Chondrocyte (in vitro differentiated cells): ENCODE data around the gene TECPR2. TPM values are rescaled to one million over a fixed set of nuclear protein-coding genes. Genes with fewer than 3 reads are reported as not detected.

Source experiments
- DNase-seq: peaks from one replicate; pipeline ENCODE4 v3.0.0; 2021; ENCODE audit warnings: mixed read lengths, low spot score
- H3K27ac Mint-ChIP-seq: one replicate; pipeline ENCODE4 v1.8.0; 2021; ENCODE audit warnings: mild to moderate bottlenecking, moderate library complexity, mixed read lengths; ENCODE audit not compliant: unreplicated experiment
- H3K27me3 Mint-ChIP-seq: 2 replicates; pipeline ENCODE4 v1.8.0; 2021; ENCODE audit warnings: low read depth, mixed read lengths
- H3K36me3 Mint-ChIP-seq: 2 replicates; pipeline ENCODE4 v1.8.0; 2021; ENCODE audit warnings: low read depth, mixed read lengths
- H3K4me1 Mint-ChIP-seq: 2 replicates; pipeline ENCODE4 v1.8.0; 2021; ENCODE audit warnings: low read depth, mild to moderate bottlenecking, mixed read lengths
- H3K4me3 Mint-ChIP-seq: one replicate; pipeline ENCODE4 v1.8.0; 2021; ENCODE audit warnings: mild to moderate bottlenecking, moderate library complexity, mixed read lengths; ENCODE audit not compliant: unreplicated experiment
- H3K9me3 Mint-ChIP-seq: 2 replicates; pipeline ENCODE4 v1.8.0; 2021; ENCODE audit warnings: low read depth, mixed read lengths
- CTCF ChIP-seq: fragments of 200-600 bp; sonication (generic); IDR thresholded peaks from 2 replicates; pipeline ENCODE4 v1.5.0; 2021; ENCODE audit warnings: antibody characterized with exemption, mild to moderate bottlenecking, moderate library complexity
- total RNA-seq: library from RNA; stranded (reverse); gene quantifications from 3 replicates; pipeline ENCODE4 v1.2.1, GENCODE V29; 2021

Gene TECPR2
- total RNA-seq, 1 donor from 2014 or later = 32.2 TPM

GRCh38 chr14:102424520-102424919 lies 61.8 kb downstream of the TECPR2 start:
- no peaks in the 10 kb centered on the region for H3K9me3 Mint-ChIP-seq
- no peak for DNase-seq
- H3K27me3 Mint-ChIP-seq = no peaks in the 10 kb centered on the region
- no peaks in the 10 kb centered on the region for H3K4me1 Mint-ChIP-seq
- TF ChIP-seq CTCF = no peak
- no peak overlapping the region for H3K27ac Mint-ChIP-seq
- H3K36me3 Mint-ChIP-seq = peaks cover 26% of the 10 kb centered on the region
- H3K4me3 Mint-ChIP-seq = no peak overlapping the region

- peaks cover 26% of the 10 kb centered on the region for H3K36me3 Mint-ChIP-seq
- H3K4me3 Mint-ChIP-seq = no peak overlapping the region
These were observed 62.2 kb downstream of the TECPR2 start for GRCh38 chr14:102424923-102425322.

DNA sequence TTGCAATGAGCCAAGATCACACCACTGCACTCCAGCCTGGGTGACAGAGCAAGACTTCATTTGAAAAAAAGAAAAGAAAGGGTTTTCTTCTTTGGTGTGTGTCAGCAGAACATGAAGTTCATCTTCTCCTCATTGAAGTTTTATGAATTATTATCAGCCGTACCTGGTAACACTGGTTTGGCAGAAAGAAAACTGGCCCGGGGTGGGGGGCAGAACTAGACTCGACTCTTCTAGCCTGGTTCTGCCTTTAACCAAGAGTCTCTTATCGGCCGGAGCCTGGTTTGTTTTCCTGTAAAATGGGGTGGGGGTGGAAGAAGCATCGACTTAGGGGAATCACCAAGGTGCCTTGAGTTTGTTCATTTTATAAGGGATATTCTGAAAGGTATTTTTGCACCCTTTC lies 64.1 kb downstream of the TECPR2 start:
- no peaks in the 10 kb centered on the region for H3K4me1 Mint-ChIP-seq
- no peaks in the 10 kb centered on the region for H3K9me3 Mint-ChIP-seq
- TF ChIP-seq CTCF = no peak
- H3K4me3 Mint-ChIP-seq = no peak overlapping the region
- peaks cover 28% of the 10 kb centered on the region for H3K36me3 Mint-ChIP-seq
- DNase-seq = no peak
- no peak overlapping the region for H3K27ac Mint-ChIP-seq
- no peaks in the 10 kb centered on the region for H3K27me3 Mint-ChIP-seq

More at GRCh38 chr14:102424923-102425322, 62.2 kb downstream of the TECPR2 start:
- no peak overlapping the region for H3K27ac Mint-ChIP-seq
- DNase-seq = no peak
- H3K27me3 Mint-ChIP-seq = no peaks in the 10 kb centered on the region
- no peak for TF ChIP-seq CTCF
- no peaks in the 10 kb centered on the region for H3K9me3 Mint-ChIP-seq
- no peaks in the 10 kb centered on the region for H3K4me1 Mint-ChIP-seq

DNA sequence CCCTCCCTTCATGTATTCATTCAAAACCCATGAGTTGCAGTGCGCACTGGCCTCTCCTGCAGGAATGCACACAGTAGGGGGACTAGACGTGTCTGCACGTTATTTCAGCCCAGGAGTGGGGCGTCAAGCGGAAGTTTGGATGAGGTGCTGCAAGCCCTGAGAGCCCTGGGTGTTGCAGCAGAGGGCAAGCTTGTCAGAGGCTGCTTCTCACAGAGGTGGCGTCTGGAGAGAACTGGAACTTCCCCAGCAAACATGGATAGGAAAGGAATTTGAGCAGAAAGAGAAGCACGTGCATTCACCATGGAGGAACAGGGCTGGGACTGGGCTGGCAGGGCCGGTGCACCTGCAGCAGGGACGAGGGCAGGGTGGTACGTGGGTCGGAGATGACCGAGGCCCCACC lies 64.9 kb downstream of the TECPR2 start:
- no peak for TF ChIP-seq CTCF

DNA sequence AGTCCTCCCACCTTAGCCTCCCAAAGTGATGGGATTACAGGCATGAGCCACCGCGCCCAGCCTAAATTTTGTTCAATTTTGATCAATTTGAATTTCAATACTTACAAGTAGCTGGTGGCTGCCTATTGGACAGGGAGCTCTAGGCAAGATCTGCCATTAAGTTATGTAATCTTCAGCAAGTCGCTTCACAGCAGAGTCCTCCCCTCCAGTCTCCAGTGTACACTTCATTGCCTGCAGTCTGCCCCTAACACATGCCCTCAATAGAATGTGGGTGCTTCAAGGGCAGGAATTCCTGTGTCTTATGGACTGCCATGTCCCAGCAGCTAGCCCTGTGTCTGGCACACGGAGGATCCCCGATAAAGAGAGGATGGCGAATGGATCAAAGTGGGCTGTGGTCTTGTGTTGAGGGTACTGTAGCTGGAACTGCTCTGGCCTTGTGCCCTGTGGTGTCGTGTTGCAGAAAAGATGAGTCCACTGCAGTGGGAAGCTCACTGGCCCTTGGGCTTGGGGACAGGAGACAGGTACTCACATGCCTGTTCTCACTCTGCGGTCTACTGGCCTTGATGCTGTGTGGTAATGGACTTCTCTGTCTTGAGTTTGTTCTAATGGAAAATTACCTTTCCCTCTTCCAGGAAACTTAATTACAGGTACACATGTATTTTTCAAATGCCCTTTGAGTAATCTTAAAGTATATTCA lies 67.6 kb downstream of the TECPR2 start:
- H3K27me3 Mint-ChIP-seq = no peaks in the 10 kb centered on the region
- no peaks in the 10 kb centered on the region for H3K4me1 Mint-ChIP-seq
- H3K27ac Mint-ChIP-seq = no peak overlapping the region
- no peaks in the 10 kb centered on the region for H3K9me3 Mint-ChIP-seq
- TF ChIP-seq CTCF = no peak
- H3K36me3 Mint-ChIP-seq = peaks cover 31% of the 10 kb centered on the region
- no peak overlapping the region for H3K4me3 Mint-ChIP-seq
- DNase-seq = no peak

More for the DNA sequence above, 64.9 kb downstream of the TECPR2 start:
- Mint-ChIP-seq H3K27ac (no peak overlapping the region), H3K27me3 (no peaks in the 10 kb centered on the region), H3K4me1 (no peaks in the 10 kb centered on the region), H3K4me3 (no peak overlapping the region), H3K9me3 (no peaks in the 10 kb centered on the region), H3K36me3 (peaks cover 30% of the 10 kb centered on the region)
- DNase-seq = no peak
